ENCODE results near the gene HABP2.

Gene HABP2

GRCh38 chr10:113605268-113605978 lies 52.6 kb downstream of the HABP2 start:
- H3K27me3 ChIP-seq (replicated peaks) = no peaks in the 10 kb centered on the region
- no peak for DNase-seq
- in situ Hi-C loops (cut with HindIII; ENCODE audit: low pct_ligation_motif_present, low sequenced_read_pairs) = no loop called here

GRCh38 chr10:113609704-113610108 lies 56.9 kb downstream of the HABP2 start:
- H3K27me3 ChIP-seq (replicated peaks) = no peaks in the 10 kb centered on the region
- no peak overlapping the region for H3K4me3 ChIP-seq (ENCODE audit: low read depth, low read length)
- DNase-seq = no peak
- in situ Hi-C loops (cut with HindIII; ENCODE audit: low pct_ligation_motif_present, low sequenced_read_pairs) = no loop called here
- no peak overlapping the region for H3K27ac ChIP-seq
- TF ChIP-seq CTCF (IDR thresholded peaks at IDR 0.05; ENCODE audit: low read depth, low read length, missing control alignments) = no peak
- no peaks in the 10 kb centered on the region for H3K36me3 ChIP-seq (replicated peaks)

More at GRCh38 chr10:113605268-113605978, 52.6 kb downstream of the HABP2 start:
- Histone ChIP-seq H3K27ac (no peak overlapping the region), H3K4me3 (ENCODE audit: low read depth, low read length) (no peak overlapping the region), H3K36me3 (replicated peaks) (no peaks in the 10 kb centered on the region)
- TF ChIP-seq CTCF (IDR thresholded peaks at IDR 0.05; ENCODE audit: low read depth, low read length, missing control alignments) = no peak

- no peak for DNase-seq
- no peak overlapping the region for H3K4me3 ChIP-seq (ENCODE audit: low read depth, low read length)
- H3K27ac ChIP-seq = no peak overlapping the region
- in situ Hi-C loops (cut with HindIII; ENCODE audit: low pct_ligation_motif_present, low sequenced_read_pairs) = no loop called here
- no peaks in the 10 kb centered on the region for H3K27me3 ChIP-seq (replicated peaks)
- no peaks in the 10 kb centered on the region for H3K36me3 ChIP-seq (replicated peaks)
- no peak for TF ChIP-seq CTCF (IDR thresholded peaks at IDR 0.05; ENCODE audit: low read depth, low read length, missing control alignments)
Observed at GRCh38 chr10:113610631-113611601, 58.1 kb downstream of the HABP2 start.

GRCh38 chr10:113612154-113612553 lies 59.3 kb downstream of the HABP2 start:
- no peak for DNase-seq
- Histone ChIP-seq H3K4me3 (ENCODE audit: low read depth, low read length) (no peak overlapping the region), H3K27me3 (replicated peaks) (no peaks in the 10 kb centered on the region), H3K36me3 (replicated peaks) (no peaks in the 10 kb centered on the region), H3K27ac (no peak overlapping the region)
- no peak for TF ChIP-seq CTCF (IDR thresholded peaks at IDR 0.05; ENCODE audit: low read depth, low read length, missing control alignments)
- in situ Hi-C loops (cut with HindIII; ENCODE audit: low pct_ligation_motif_present, low sequenced_read_pairs) = no loop called here

- in situ Hi-C loops (cut with HindIII; ENCODE audit: low pct_ligation_motif_present, low sequenced_read_pairs) = no loop called here
- no peaks in the 10 kb centered on the region for H3K36me3 ChIP-seq (replicated peaks)
- H3K27me3 ChIP-seq (replicated peaks) = no peaks in the 10 kb centered on the region
- H3K27ac ChIP-seq = no peak overlapping the region
- TF ChIP-seq CTCF (IDR thresholded peaks at IDR 0.05; ENCODE audit: low read depth, low read length, missing control alignments) = no peak
- no peak for DNase-seq
- H3K4me3 ChIP-seq (ENCODE audit: low read depth, low read length) = no peak overlapping the region
Observed at GRCh38 chr10:113613427-113613826, 60.6 kb downstream of the HABP2 start.

Data from brain microvascular endothelial cell (primary cell).